Neuron (in vitro differentiated cells): ENCODE results near the gene CCNC.

Source experiments
- H2AFZ ChIP-seq: one replicate; pipeline ENCODE4 v1.6.1; 2013; ENCODE audit warnings: low read depth, mild to moderate bottlenecking, inconsistent platforms, low read length, moderate library complexity
- H3K27me3 ChIP-seq: one replicate; pipeline ENCODE4 v1.6.1; 2013; ENCODE audit warnings: low read length; ENCODE audit not compliant: insufficient read depth
- H3K36me3 ChIP-seq: one replicate; pipeline ENCODE4 v1.6.1; 2013; ENCODE audit warnings: low read length; ENCODE audit not compliant: insufficient read depth
- H3K4me1 ChIP-seq: one replicate; pipeline ENCODE4 v1.6.1; 2013; ENCODE audit warnings: low read length; ENCODE audit not compliant: insufficient read depth
- H3K4me3 ChIP-seq: 2 replicates; pipeline ENCODE4 v1.5.1; 2013; ENCODE audit warnings: mild to moderate bottlenecking, low read length, moderate library complexity
- H3K9me3 ChIP-seq: one replicate; pipeline ENCODE4 v1.6.1; 2013; ENCODE audit warnings: low read length

Gene CCNC

GRCh38 chr6:99548706-99549105 is 19.8 kb downstream of the CCNC start:
- H3K4me3 ChIP-seq = no peak overlapping the region
- H2AFZ ChIP-seq = no peak overlapping the region
- H3K9me3 ChIP-seq = no peaks in the 10 kb centered on the region
- no peaks in the 10 kb centered on the region for H3K27me3 ChIP-seq
- peaks cover 68% of the 10 kb centered on the region for H3K36me3 ChIP-seq
- no peaks in the 10 kb centered on the region for H3K4me1 ChIP-seq

DNA sequence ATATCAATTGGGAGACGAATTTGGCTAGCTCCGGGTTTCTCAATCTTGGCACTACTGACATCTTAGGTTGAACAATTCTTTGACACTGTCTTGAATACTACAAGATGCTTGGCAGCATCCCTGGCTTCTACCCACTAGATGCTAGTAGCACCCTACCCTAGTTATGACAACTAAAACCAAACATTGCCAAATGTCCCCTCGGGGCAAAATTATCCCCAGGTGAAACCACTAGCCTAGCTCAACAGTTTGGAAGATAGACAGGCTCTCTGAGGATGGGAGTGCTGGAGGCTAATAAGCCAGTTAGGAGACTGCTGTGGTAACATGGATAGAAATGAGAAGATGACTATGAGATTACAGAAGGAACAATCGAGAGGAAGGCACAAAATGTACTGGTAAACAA is 20.9 kb downstream of the CCNC start:
- Histone ChIP-seq H3K4me1 (no peaks in the 10 kb centered on the region), H3K36me3 (peaks cover 74% of the 10 kb centered on the region), H2AFZ (no peak overlapping the region), H3K4me3 (no peak overlapping the region), H3K9me3 (no peaks in the 10 kb centered on the region), H3K27me3 (no peaks in the 10 kb centered on the region)

GRCh38 chr6:99545442-99545841 is 23.0 kb downstream of the CCNC start:
- H3K4me1 ChIP-seq = no peaks in the 10 kb centered on the region
- H3K9me3 ChIP-seq = no peaks in the 10 kb centered on the region
- H2AFZ ChIP-seq = no peak overlapping the region
- H3K27me3 ChIP-seq = no peaks in the 10 kb centered on the region
- no peak overlapping the region for H3K4me3 ChIP-seq
- peaks cover 77% of the 10 kb centered on the region for H3K36me3 ChIP-seq

DNA sequence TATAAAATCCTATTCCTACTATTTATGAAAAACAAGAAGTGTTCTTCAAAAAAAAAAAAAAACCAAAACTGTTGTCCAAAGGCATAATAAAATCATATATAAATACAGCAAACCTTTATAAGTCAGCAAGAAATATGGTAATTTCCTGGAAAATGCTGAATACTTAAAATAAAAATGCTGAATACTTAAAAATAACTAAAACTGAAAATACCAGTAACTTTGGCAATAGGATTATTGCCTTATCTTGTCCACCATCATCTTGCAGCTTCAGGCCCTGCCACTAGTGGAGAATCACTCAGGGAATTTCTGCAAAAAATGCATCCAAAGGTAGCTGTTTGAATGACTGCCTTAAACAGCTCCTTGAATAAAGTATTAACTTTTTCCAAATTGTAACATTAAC is 24.5 kb downstream of the CCNC start:
- H3K4me1 ChIP-seq = no peaks in the 10 kb centered on the region
- no peak overlapping the region for H2AFZ ChIP-seq
- H3K9me3 ChIP-seq = no peaks in the 10 kb centered on the region
- H3K27me3 ChIP-seq = no peaks in the 10 kb centered on the region
- peaks cover 74% of the 10 kb centered on the region for H3K36me3 ChIP-seq
- H3K4me3 ChIP-seq = no peak overlapping the region

DNA sequence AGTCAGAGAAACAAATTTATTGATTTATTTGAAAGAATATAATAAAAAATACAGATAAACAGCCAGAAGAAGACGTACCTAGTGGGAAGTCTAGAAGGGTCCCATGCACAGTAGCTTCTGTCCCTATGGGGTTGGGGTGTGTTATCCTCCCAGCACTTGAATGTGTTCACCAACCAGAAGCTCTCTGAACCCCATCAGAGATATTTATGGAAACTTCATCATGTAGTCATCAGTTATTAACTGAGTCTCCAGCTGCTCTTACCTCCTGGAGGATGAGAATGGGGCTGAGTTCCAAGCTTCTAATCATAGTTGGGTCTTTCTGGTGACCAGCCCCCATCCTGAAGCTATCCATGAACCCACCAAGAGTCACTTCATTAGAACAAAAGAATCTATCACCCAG is 37.8 kb downstream of the CCNC start:
- H3K4me3 ChIP-seq = no peak overlapping the region
- no peak overlapping the region for H2AFZ ChIP-seq
- H3K4me1 ChIP-seq = no peaks in the 10 kb centered on the region
- no peaks in the 10 kb centered on the region for H3K27me3 ChIP-seq
- peaks cover 34% of the 10 kb centered on the region for H3K36me3 ChIP-seq
- H3K9me3 ChIP-seq = no peaks in the 10 kb centered on the region

- H3K9me3 ChIP-seq = no peaks in the 10 kb centered on the region
- H3K27me3 ChIP-seq = no peaks in the 10 kb centered on the region
- no peak overlapping the region for H2AFZ ChIP-seq
- no peaks in the 10 kb centered on the region for H3K4me1 ChIP-seq
- H3K36me3 ChIP-seq = no peaks in the 10 kb centered on the region
- H3K4me3 ChIP-seq = no peak overlapping the region
Measured at GRCh38 chr6:99522531-99522930, 45.9 kb downstream of the CCNC start.

DNA sequence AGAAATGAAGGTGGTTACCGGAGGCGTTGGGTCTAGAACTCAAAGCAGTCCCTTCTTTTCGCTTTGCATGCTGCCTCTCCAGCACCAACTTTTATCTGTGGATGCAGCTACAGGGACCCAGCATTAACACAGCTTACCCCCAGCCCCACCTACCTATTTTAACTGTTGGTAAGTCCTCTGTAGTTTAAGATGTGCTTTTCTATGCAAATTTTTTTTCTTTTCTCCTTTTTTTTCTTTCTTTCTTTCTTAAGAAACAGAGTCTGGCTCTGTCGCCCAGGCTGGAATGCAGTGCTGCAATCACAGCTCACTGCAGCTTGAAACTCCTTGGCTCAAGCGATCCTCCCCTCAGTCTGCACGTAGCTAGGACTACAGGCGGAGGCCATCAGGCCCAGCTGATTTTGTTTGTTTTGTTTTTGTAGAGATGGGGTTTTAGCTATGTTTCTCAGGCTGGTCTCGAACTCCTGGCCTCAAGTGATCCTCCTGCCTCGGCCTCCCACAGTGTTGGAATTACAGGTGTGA is 46.8 kb downstream of the CCNC start:
- Histone ChIP-seq H3K4me3 (peak overlapping the region; percentile 86), H3K9me3 (no peaks in the 10 kb centered on the region), H3K27me3 (no peaks in the 10 kb centered on the region), H2AFZ (peak overlapping the region; percentile 65), H3K36me3 (no peaks in the 10 kb centered on the region), H3K4me1 (no peaks in the 10 kb centered on the region)

- peak overlapping the region; percentile 65 for H2AFZ ChIP-seq
- peak overlapping the region; percentile 86 for H3K4me3 ChIP-seq
- no peaks in the 10 kb centered on the region for H3K36me3 ChIP-seq
- H3K4me1 ChIP-seq = peaks cover 3% of the 10 kb centered on the region
- H3K9me3 ChIP-seq = no peaks in the 10 kb centered on the region
- no peaks in the 10 kb centered on the region for H3K27me3 ChIP-seq
Measured at GRCh38 chr6:99520855-99521632, 47.4 kb downstream of the CCNC start.

DNA sequence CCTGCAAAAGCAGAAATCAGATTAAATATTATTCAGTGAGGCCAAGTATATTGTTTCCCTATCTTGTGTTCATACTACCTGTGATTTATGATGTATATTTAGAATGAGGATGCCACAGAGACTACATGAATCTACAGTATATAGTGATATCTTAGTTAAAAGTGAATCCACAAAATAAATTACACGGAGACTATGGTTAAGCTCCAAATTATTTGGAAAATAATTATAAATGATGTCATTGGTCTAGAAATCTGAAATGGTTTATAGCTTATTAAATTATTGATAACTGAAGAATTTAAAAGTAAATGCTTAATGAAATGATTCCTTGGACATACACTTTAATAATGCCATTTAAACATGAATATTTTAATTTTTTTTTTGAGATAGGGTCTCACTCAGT is 49.0 kb downstream of the CCNC start:
- H3K36me3 ChIP-seq = no peaks in the 10 kb centered on the region

GRCh38 chr6:99514089-99514488 is 54.4 kb downstream of the CCNC start:
- H3K4me1 ChIP-seq = peaks cover 10% of the 10 kb centered on the region
- H2AFZ ChIP-seq = peak overlapping the region; percentile 96
- H3K9me3 ChIP-seq = no peaks in the 10 kb centered on the region
- H3K4me3 ChIP-seq = peak overlapping the region; percentile 90
- peaks cover 5% of the 10 kb centered on the region for H3K36me3 ChIP-seq
- H3K27me3 ChIP-seq = no peaks in the 10 kb centered on the region

More for the DNA sequence above, 49.0 kb downstream of the CCNC start:
- Histone ChIP-seq H3K4me1 (peaks cover 4% of the 10 kb centered on the region), H3K27me3 (no peaks in the 10 kb centered on the region), H2AFZ (no peak overlapping the region), H3K9me3 (no peaks in the 10 kb centered on the region), H3K4me3 (no peak overlapping the region)

DNA sequence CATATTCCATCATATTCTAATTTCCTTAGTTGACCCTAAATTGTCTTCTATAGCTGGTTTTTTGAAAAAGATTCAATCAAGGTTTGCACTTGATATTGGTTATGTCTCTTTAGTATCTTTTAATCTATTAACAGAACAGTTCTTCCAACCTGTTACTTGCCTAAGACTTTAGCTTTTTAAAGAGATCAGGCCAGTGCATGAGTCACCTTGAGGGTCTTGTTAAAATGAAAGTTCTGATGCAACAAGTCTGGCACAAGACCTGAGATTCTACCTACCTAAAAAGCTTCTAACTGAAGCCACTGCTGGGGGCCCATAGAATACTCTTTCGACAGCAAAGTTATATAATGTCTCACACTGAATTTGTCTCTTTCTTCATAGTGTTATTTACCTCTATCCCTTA is 56.4 kb downstream of the CCNC start:
- H2AFZ ChIP-seq = no peak overlapping the region
- H3K36me3 ChIP-seq = peaks cover 8% of the 10 kb centered on the region
- no peaks in the 10 kb centered on the region for H3K9me3 ChIP-seq
- peaks cover 10% of the 10 kb centered on the region for H3K4me1 ChIP-seq
- no peaks in the 10 kb centered on the region for H3K27me3 ChIP-seq
- H3K4me3 ChIP-seq = no peak overlapping the region

GRCh38 chr6:99507648-99508047 is 60.8 kb downstream of the CCNC start:
- H3K27me3 ChIP-seq = no peaks in the 10 kb centered on the region

GRCh38 chr6:99501762-99502161 is 66.7 kb downstream of the CCNC start:
- Histone ChIP-seq H3K36me3 (peaks cover 26% of the 10 kb centered on the region), H3K4me1 (no peaks in the 10 kb centered on the region), H2AFZ (no peak overlapping the region), H3K27me3 (no peaks in the 10 kb centered on the region), H3K9me3 (no peaks in the 10 kb centered on the region), H3K4me3 (no peak overlapping the region)

More at GRCh38 chr6:99507648-99508047, 60.8 kb downstream of the CCNC start:
- Histone ChIP-seq H3K4me1 (no peaks in the 10 kb centered on the region), H3K4me3 (no peak overlapping the region), H3K9me3 (no peaks in the 10 kb centered on the region), H2AFZ (no peak overlapping the region), H3K36me3 (peaks cover 22% of the 10 kb centered on the region)

DNA sequence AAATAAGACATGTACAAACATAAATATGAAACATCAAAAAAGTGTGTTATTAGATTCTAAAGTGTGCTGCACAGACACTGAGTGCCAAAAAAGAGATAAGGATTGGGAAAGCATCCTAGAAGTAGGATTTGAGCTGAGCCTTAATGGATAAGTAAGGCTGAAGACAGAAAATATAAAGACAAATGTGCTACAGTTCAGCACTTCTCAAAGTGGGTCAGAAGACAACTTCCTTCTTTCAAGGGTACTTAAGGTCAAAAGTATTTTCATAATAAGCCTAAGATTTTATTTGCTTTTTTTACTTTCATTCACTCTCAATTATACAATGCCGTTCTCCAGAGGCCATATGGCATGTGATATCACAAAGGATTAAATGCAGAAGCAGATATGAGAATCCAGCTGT is 70.0 kb downstream of the CCNC start:
- H3K27me3 ChIP-seq = no peaks in the 10 kb centered on the region
- no peaks in the 10 kb centered on the region for H3K9me3 ChIP-seq
- H3K36me3 ChIP-seq = peaks cover 18% of the 10 kb centered on the region
- H3K4me3 ChIP-seq = no peak overlapping the region
- no peaks in the 10 kb centered on the region for H3K4me1 ChIP-seq
- H2AFZ ChIP-seq = no peak overlapping the region
